ENCODE data around the gene KDM2A. TPM values are rescaled to one million over a fixed set of nuclear protein-coding genes. Genes with fewer than 3 reads are reported as not detected.
"Not testable (repeated sequence)": the region's sequence is repeated elsewhere in the genome, so short reads cannot be mapped to it uniquely, and the experiment has no call there.

Gene KDM2A
- total RNA-seq, 2 donors from 2014 or later = 27.7 to 37.3 TPM

DNA sequence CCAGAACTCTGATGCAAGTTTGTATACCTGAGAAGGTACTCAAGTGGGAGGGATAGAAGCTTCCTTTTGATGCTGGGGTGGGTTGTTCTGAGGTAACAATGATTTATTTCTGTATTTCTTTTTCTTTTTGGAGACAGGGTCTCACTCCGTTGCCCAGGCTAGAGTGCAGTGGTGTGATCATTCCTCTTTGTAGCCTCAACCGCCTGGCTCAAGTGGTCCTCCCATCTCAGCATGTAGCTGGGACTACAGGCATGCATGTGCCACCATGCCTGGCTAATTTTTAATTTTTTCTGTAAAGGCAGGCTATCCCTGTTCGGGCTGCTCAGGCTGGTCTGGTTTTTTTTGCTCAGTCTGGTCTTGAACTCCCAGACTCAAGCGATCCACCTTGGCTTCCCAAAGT, 7.9 kb downstream of the KDM2A start:
- H3K36me3 ChIP-seq = peaks cover 16% of the 10 kb centered on the region
- peaks cover 0 to 17% of the 10 kb centered on the region in 2 donors for H3K4me1 ChIP-seq
- TF ChIP-seq, protein P1, sequence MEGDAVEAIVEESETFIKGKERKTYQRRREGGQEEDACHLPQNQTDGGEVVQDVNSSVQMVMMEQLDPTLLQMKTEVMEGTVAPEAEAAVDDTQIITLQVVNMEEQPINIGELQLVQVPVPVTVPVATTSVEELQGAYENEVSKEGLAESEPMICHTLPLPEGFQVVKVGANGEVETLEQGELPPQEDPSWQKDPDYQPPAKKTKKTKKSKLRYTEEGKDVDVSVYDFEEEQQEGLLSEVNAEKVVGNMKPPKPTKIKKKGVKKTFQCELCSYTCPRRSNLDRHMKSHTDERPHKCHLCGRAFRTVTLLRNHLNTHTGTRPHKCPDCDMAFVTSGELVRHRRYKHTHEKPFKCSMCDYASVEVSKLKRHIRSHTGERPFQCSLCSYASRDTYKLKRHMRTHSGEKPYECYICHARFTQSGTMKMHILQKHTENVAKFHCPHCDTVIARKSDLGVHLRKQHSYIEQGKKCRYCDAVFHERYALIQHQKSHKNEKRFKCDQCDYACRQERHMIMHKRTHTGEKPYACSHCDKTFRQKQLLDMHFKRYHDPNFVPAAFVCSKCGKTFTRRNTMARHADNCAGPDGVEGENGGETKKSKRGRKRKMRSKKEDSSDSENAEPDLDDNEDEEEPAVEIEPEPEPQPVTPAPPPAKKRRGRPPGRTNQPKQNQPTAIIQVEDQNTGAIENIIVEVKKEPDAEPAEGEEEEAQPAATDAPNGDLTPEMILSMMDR (IDR thresholded peaks at IDR 0.05) = no peak
- DNase-seq (ENCODE audit: low spot score) = peak; percentile 28
- no peaks in the 10 kb centered on the region for H3K9me3 ChIP-seq
- no peak overlapping the region for H3K4me3 ChIP-seq
- H3K27me3 ChIP-seq = no peaks in the 10 kb centered on the region
- no peak overlapping the region for H3K27ac ChIP-seq

DNA sequence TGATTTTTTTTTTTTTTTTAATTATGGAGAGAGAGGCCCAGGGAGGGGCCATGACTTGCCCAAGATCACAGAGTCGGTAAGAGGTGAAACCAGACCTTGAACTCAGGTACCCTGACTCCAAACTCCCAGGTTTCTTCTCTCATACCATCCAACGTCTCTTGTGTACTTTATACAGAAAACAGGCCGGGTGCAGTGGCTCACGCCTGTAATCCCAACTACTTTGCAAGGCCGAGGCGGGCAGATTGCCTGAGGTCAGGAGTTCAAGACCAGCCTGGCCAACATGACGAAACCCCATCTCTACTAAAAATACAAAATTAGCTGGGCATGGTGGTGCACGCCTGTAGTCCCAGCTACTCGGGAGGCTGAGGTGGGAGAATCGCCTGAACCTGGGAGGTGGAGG, 11.8 kb downstream of the KDM2A start:
- H3K4me1 ChIP-seq, H3K27ac ChIP-seq, H3K27me3 ChIP-seq, H3K9me3 ChIP-seq, H3K4me3 ChIP-seq: not testable (repeated sequence)
- peaks cover 44% of the 10 kb centered on the region for H3K36me3 ChIP-seq
- peak; percentile 44 for DNase-seq (ENCODE audit: low spot score)

DNA sequence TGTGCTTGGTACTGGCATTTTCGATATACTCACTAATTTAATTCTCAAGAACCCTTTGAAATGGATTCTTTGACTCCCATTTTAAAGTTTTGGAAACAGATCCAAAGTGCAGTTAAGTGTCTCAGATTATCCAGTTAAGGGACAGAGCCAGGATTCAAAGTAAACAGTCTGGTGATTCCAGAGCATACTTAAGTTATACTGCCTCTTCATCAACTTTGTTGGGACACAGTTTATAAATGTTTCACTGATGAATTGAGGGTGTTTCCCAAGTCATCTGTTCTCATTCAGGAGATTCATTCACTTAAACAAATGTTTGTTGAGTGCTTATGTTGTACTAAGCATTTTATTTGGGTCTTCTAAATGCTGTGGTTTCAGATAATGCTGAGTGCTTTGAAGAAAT, 17.1 kb downstream of the KDM2A start:
- Histone ChIP-seq H3K36me3 (peaks cover 58% of the 10 kb centered on the region), H3K4me1 (no peaks in the 10 kb centered on the region), H3K27me3 (no peaks in the 10 kb centered on the region), H3K9me3 (no peaks in the 10 kb centered on the region), H3K27ac (no peak overlapping the region), H3K4me3 (no peak overlapping the region)
- DNase-seq (ENCODE audit: low spot score) = no peak
- TF ChIP-seq, protein P1 (IDR thresholded peaks at IDR 0.05) = no peak

DNA sequence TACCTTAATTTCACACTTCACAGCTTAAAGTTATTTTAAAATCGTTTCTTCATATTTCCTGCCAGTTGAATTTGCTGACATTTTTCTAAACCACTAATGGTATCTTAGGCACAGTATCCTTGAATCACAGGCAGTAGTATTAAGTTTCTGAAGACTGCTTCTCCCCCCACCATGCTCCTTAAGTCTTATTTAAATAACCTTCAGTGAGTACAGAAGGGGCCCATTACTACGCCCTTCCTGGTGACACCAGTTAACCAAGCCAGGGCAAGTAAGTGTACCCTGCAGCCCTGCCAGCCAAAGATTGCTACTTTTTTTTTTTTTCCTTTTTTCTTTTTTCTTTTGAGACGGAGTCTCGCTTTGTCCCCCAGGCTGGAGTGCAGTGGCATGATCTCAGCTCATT, 19.9 kb downstream of the KDM2A start:
- Histone ChIP-seq H3K36me3 (peaks cover 41% of the 10 kb centered on the region), H3K27ac (no peak overlapping the region), H3K27me3 (no peaks in the 10 kb centered on the region), H3K4me3 (no peak overlapping the region), H3K4me1 (no peaks in the 10 kb centered on the region), H3K9me3 (no peaks in the 10 kb centered on the region)
- no peak for DNase-seq (ENCODE audit: low spot score)
- TF ChIP-seq, protein P1 (IDR thresholded peaks at IDR 0.05) = no peak

DNA sequence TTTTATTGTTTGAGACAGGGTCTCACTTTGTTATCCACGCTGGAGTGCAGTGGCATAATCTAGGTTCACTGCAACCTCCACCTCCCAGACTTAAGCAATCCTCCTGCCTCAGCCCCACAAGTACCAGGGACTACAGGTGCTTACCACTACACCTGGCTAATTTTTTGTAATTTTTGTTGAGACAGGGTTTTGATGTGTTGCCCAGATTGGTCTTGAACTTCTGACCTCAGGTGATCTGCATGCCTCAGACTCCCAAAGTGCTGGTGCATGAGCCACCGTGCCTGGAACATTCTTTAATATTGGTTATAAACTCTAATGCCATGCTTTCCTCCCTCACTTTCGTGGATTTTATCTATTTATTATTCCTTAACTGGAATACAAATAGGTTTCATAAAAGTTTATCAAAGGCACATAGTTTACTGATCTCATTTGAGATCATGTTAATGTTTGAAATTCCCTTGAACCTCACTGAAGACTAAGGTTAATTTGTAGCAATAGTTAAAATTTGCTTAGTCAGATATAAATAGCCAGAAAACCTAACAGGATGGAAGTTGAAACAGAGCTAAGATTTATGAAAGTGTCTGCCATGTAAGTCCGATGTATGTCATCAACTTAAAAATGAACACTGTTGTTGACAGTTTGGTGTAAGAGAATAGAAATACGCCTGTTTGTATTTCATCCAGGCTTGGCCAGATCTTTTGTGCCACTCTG, 27.6 kb downstream of the KDM2A start:
- no peaks in the 10 kb centered on the region for H3K4me1 ChIP-seq
- no peak overlapping the region for H3K4me3 ChIP-seq
- no peaks in the 10 kb centered on the region for H3K9me3 ChIP-seq
- peaks cover 5% of the 10 kb centered on the region for H3K36me3 ChIP-seq
- no peak for DNase-seq (ENCODE audit: low spot score)
- TF ChIP-seq, protein P1 (IDR thresholded peaks at IDR 0.05) = no peak
- H3K27me3 ChIP-seq = no peaks in the 10 kb centered on the region
- no peak overlapping the region for H3K27ac ChIP-seq

DNA sequence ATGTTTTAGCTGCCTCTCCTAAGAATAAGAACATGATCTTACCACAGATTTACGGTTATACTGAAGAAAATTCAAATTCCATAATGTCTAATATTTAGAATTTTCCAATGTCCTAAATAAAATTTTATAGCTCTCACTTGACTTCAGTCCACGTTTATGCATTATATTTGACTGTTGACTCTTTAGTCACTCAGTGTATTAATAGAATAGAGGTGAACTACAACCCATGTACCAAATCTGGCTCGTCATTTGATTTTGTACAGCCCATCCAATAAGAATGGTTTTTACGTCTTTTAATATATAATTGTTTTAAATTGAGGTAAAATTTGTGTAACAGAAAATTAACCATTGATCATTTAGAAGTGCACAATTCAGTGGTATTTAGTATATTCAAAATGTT, 34.9 kb downstream of the KDM2A start:
- Histone ChIP-seq H3K4me3 (no peak overlapping the region), H3K27ac (no peak overlapping the region), H3K27me3 (no peaks in the 10 kb centered on the region), H3K36me3 (peaks cover 10% of the 10 kb centered on the region), H3K4me1 (no peaks in the 10 kb centered on the region), H3K9me3 (no peaks in the 10 kb centered on the region)
- DNase-seq (ENCODE audit: low spot score) = no peak
- TF ChIP-seq, protein P1 (IDR thresholded peaks at IDR 0.05) = no peak

Measured in right atrium auricular region (tissue), 2 donors.